H9 (cell line): ENCODE results near the gene FMOD. TPM values are rescaled to one million over a fixed set of nuclear protein-coding genes. Genes with fewer than 3 reads are reported as not detected.

Experiments used
- DNase-seq: peaks from one replicate; pipeline ENCODE4 v3.0.0-alpha.2; 2017
- H2AFZ ChIP-seq: one replicate; pipeline ENCODE4 v1.6.1; 2013; ENCODE audit warnings: mild to moderate bottlenecking, low read length, control low read depth, moderate library complexity
- H2AK5ac ChIP-seq: 2 replicates; pipeline ENCODE4 v1.6.1; 2013; ENCODE audit warnings: low read length, control low read depth, mixed read lengths; ENCODE audit not compliant: insufficient read length
- H2BK120ac ChIP-seq: one replicate; pipeline ENCODE4 v1.6.1; 2013; ENCODE audit warnings: low read depth, mild to moderate bottlenecking, low read length, control low read depth, inconsistent platforms; ENCODE audit not compliant: poor library complexity, severe bottlenecking
- H2BK12ac ChIP-seq: 2 replicates; pipeline ENCODE4 v1.6.1; 2013; ENCODE audit warnings: low read length, control low read depth, mixed read lengths, low read depth; ENCODE audit not compliant: insufficient read length
- H2BK15ac ChIP-seq: 2 replicates; pipeline ENCODE4 v1.6.1; 2013; ENCODE audit warnings: low read depth, low read length, control low read depth
- H2BK20ac ChIP-seq: one replicate; pipeline ENCODE4 v1.6.1; 2013; ENCODE audit warnings: low read depth, mild to moderate bottlenecking, low read length, control low read depth, inconsistent platforms; ENCODE audit not compliant: poor library complexity, severe bottlenecking
- H2BK5ac ChIP-seq: 2 replicates; pipeline ENCODE4 v1.6.1; 2013; ENCODE audit warnings: low read length, control low read depth, mixed read lengths; ENCODE audit not compliant: insufficient read length
- H3K14ac ChIP-seq: 2 replicates; pipeline ENCODE4 v1.6.1; 2013; ENCODE audit warnings: low read length, control low read depth; ENCODE audit not compliant: insufficient read depth
- H3K18ac ChIP-seq: 2 replicates; pipeline ENCODE4 v1.6.1; 2013; ENCODE audit warnings: low read depth, mild to moderate bottlenecking, mixed read lengths, low read length, control low read depth; ENCODE audit not compliant: insufficient read length
- H3K23ac ChIP-seq: 2 replicates; pipeline ENCODE4 v1.6.1; 2013; ENCODE audit warnings: low read length, control low read depth, mixed read lengths, low read depth; ENCODE audit not compliant: insufficient read length
- H3K23me2 ChIP-seq: 2 replicates; pipeline ENCODE4 v1.6.1; 2013; ENCODE audit warnings: low read depth, mild to moderate bottlenecking, mixed read lengths, low read length, control low read depth; ENCODE audit not compliant: insufficient read length, poor library complexity, severe bottlenecking
- H3K27ac ChIP-seq: 2 replicates; pipeline ENCODE4 v1.5.1; 2013; ENCODE audit warnings: low read length, control low read depth, mixed read lengths, low read depth; ENCODE audit not compliant: insufficient read length
- H3K27me3 ChIP-seq: 2 replicates; pipeline ENCODE4 v1.6.1; 2013; ENCODE audit warnings: low read length, control low read depth, inconsistent platforms; ENCODE audit not compliant: insufficient read depth
- H3K4ac ChIP-seq: 2 replicates; pipeline ENCODE4 v1.6.1; 2013; ENCODE audit warnings: low read depth, mild to moderate bottlenecking, control low read depth, inconsistent platforms, low read length, moderate library complexity
- H3K4me1 ChIP-seq: 2 replicates; pipeline ENCODE4 v1.6.1; 2013; ENCODE audit warnings: low read length, control low read depth, inconsistent platforms; ENCODE audit not compliant: insufficient read depth
- H3K4me2 ChIP-seq: 2 replicates; pipeline ENCODE4 v1.6.1; 2013; ENCODE audit warnings: low read length, control low read depth, mixed read lengths; ENCODE audit not compliant: insufficient read length, insufficient read depth
- H3K56ac ChIP-seq: 2 replicates; pipeline ENCODE4 v1.6.1; 2013; ENCODE audit warnings: low read depth, mild to moderate bottlenecking, mixed read lengths, low read length, control low read depth; ENCODE audit not compliant: insufficient read length
- H3K79me1 ChIP-seq: 2 replicates; pipeline ENCODE4 v1.6.1; 2013; ENCODE audit warnings: low read depth, mild to moderate bottlenecking, moderate library complexity, low read length, control low read depth, inconsistent platforms; ENCODE audit not compliant: insufficient read depth, poor library complexity, severe bottlenecking
- H3K79me2 ChIP-seq: 2 replicates; pipeline ENCODE4 v1.6.1; 2013; ENCODE audit warnings: low read length, control low read depth, inconsistent platforms; ENCODE audit not compliant: insufficient read depth
- H3K9ac ChIP-seq: 2 replicates; pipeline ENCODE4 v1.6.1; 2013; ENCODE audit warnings: low read length, control low read depth, mixed read lengths; ENCODE audit not compliant: insufficient read length; ENCODE audit errors: extremely low read depth
- H3K9me3 ChIP-seq: one replicate; pipeline ENCODE4 v1.6.1; 2013; ENCODE audit warnings: low read depth, low read length, inconsistent platforms; ENCODE audit not compliant: control insufficient read depth
- H3T11ph ChIP-seq: one replicate; pipeline ENCODE4 v1.6.1; 2013; ENCODE audit warnings: mild to moderate bottlenecking, low read length, control low read depth, inconsistent platforms
- H4K20me1 ChIP-seq: one replicate; pipeline ENCODE4 v1.6.1; 2013; ENCODE audit not compliant: control insufficient read depth, insufficient read length, insufficient read depth
- H4K5ac ChIP-seq: 2 replicates; pipeline ENCODE4 v1.6.1; 2013; ENCODE audit warnings: low read depth, mild to moderate bottlenecking, mixed read lengths, low read length, control low read depth; ENCODE audit not compliant: insufficient read length
- H4K8ac ChIP-seq: replicated peaks from 2 replicates; pipeline ENCODE4 v1.6.1; 2013; ENCODE audit warnings: low read length, control low read depth, mixed read lengths, low read depth; ENCODE audit not compliant: insufficient read length
- H4K91ac ChIP-seq: 2 replicates; pipeline ENCODE4 v1.6.1; 2013; ENCODE audit warnings: low read depth, mild to moderate bottlenecking, moderate library complexity, mixed read lengths, low read length, control low read depth; ENCODE audit not compliant: insufficient read length
- H3K27ac Mint-ChIP-seq, 3 experiments: 2 replicates in 2 of 3; 3 replicates in 1 of 3; pipeline ENCODE4 v1.8.0; 2020 to 2021; ENCODE audit warnings: mixed read lengths in 3 of 3, mild to moderate bottlenecking in 1 of 3, moderate library complexity in 1 of 3
- H3K27me3 Mint-ChIP-seq: 2 replicates; pipeline ENCODE4 v1.8.0; 2021; ENCODE audit warnings: low read depth, mild to moderate bottlenecking, moderate library complexity, mixed read lengths
- H3K36me3 Mint-ChIP-seq, 3 experiments: 2 replicates in 2 of 3; 3 replicates in 1 of 3; pipeline ENCODE4 v1.8.0; 2020 to 2021; ENCODE audit warnings: low read depth in 3 of 3, mixed read lengths in 3 of 3; ENCODE audit not compliant: insufficient read depth in 1 of 3
- H3K4me1 Mint-ChIP-seq, 2 experiments: 2 replicates each; pipeline ENCODE4 v1.8.0; 2020; ENCODE audit warnings: mixed read lengths in 2 of 2
- H3K4me3 Mint-ChIP-seq, 2 experiments: 2 replicates in 1 of 2; 3 replicates in 1 of 2; pipeline ENCODE4 v1.8.0; 2020 to 2021; ENCODE audit warnings: mild to moderate bottlenecking in 2 of 2, mixed read lengths in 2 of 2, moderate library complexity in 1 of 2
- H3K9me3 Mint-ChIP-seq, 2 experiments: 2 replicates in 1 of 2; 3 replicates in 1 of 2; pipeline ENCODE4 v1.8.0; 2020; ENCODE audit warnings: mild to moderate bottlenecking in 2 of 2, mixed read lengths in 2 of 2, moderate library complexity in 1 of 2
- CTCF ChIP-seq: fragments of 200-600 bp; sonication (generic); conservative IDR thresholded peaks from 3 replicates; pipeline ENCODE4 v1.8.0; 2021; ENCODE audit warnings: antibody characterized with exemption, mild to moderate bottlenecking
- WGBS: extraction: QIAGEN DNeasy Blood & Tissue Kit; methylation state at CpG from one replicate; pipeline ENCODE4 v1.1.7; 2013; ENCODE audit warnings: missing lambda C conversion rate, low lambda C conversion rate, mixed read lengths; ENCODE audit not compliant: insufficient read length; ENCODE audit errors: extremely low coverage; 5-methylcytosine and 5-hydroxymethylcytosine counted together
- total RNA-seq: library from RNA; stranded (reverse); gene quantifications from 2 replicates; pipeline ENCODE4 v1.2.1, GENCODE V29; 2021

The FMOD gene
- total RNA-seq, 1 experiment from 2014 or later: not detected

- Histone ChIP-seq H2BK5ac (no peak overlapping the region), H3K4me1 (peaks cover 1% of the 10 kb centered on the region; the same call in 1 of the 2 replicates), H3K18ac (no peak overlapping the region), H2AK5ac (no peak overlapping the region), H4K8ac (no peak overlapping the region), H3K79me1 (no peaks in the 10 kb centered on the region), H3K56ac (no peak overlapping the region), H2BK120ac (no peak overlapping the region), H3K9me3 (no peaks in the 10 kb centered on the region), H3K79me2 (no peaks in the 10 kb centered on the region), H4K20me1 (no peaks in the 10 kb centered on the region), H2BK12ac (no peak overlapping the region), H3K9ac (no peak overlapping the region), H2BK20ac (no peak overlapping the region), H3T11ph (no peak overlapping the region), H4K91ac (no peak overlapping the region), H3K27ac (no peak overlapping the region), H2AFZ (no peak overlapping the region), H3K23ac (no peak overlapping the region), H2BK15ac (no peak overlapping the region), H4K5ac (no peak overlapping the region), H3K14ac (no peak overlapping the region), H3K4ac (no peak overlapping the region), H3K4me2 (no peak overlapping the region), H3K23me2 (no peaks in the 10 kb centered on the region), H3K27me3 (no peaks in the 10 kb centered on the region; the same call in 1 of the 2 replicates)
- Mint-ChIP-seq H3K9me3 (no peaks in the 10 kb centered on the region), H3K4me3 (no peak overlapping the region), H3K27me3 (peaks cover 77% of the 10 kb centered on the region), H3K36me3 (no peaks in the 10 kb centered on the region), H3K4me1 (peaks cover 17 to 21% of the 10 kb centered on the region in 2 experiments), H3K27ac (no peak overlapping the region)
- WGBS: no CpG with 5 or more reads among the region's 7 CpGs
- no peak for DNase-seq
- peak; percentile 27; the same call in 1 of the 3 replicates for TF ChIP-seq CTCF
Measured at GRCh38 chr1:203346060-203346768, 4.7 kb downstream of the FMOD start.
